ENCODE data around the gene NCKAP1. TPM values are rescaled to one million over a fixed set of nuclear protein-coding genes. Genes with fewer than 3 reads are reported as not detected.

Gene NCKAP1
- total RNA-seq, 6 donors from 2014 or later: 34.2 to 129 (median 83.9) TPM

DNA sequence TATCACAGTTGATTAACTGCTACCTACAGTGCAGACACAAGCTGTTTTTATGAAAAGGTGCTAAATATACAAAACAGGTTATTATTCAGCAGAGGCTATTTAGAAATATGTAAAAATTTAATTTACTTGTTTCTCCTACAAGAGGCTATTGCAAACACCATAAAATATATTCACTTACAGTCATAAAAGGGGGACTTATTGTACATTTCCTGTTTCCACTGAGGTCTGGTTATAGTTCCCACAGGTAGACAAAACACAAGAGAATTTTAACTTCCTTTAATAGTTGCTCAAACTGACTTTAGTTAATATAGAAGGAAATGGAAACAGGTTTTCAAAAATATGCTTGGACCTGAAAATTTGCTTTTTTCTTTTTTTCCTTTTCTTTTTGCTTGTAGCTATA, 131.8 kb downstream of the NCKAP1 start:
- Histone ChIP-seq H3K4me3 (no peak overlapping the region), H3K36me3 (peaks cover 0 to 21% (median 9%) of the 10 kb centered on the region in 4 donors), H3K27ac (no peak overlapping the region), H3K9me3 (no peaks in the 10 kb centered on the region), H3K4me1 (no peaks in the 10 kb centered on the region), H3K27me3 (no peaks in the 10 kb centered on the region)
- TF ChIP-seq EP300 (IDR thresholded peaks at IDR 0.05) (no peak), POLR2A (IDR thresholded peaks at IDR 0.05) (no peak), POLR2AphosphoS5 (IDR thresholded peaks at IDR 0.05) (no peak)
- TF ChIP-seq, protein P1, sequence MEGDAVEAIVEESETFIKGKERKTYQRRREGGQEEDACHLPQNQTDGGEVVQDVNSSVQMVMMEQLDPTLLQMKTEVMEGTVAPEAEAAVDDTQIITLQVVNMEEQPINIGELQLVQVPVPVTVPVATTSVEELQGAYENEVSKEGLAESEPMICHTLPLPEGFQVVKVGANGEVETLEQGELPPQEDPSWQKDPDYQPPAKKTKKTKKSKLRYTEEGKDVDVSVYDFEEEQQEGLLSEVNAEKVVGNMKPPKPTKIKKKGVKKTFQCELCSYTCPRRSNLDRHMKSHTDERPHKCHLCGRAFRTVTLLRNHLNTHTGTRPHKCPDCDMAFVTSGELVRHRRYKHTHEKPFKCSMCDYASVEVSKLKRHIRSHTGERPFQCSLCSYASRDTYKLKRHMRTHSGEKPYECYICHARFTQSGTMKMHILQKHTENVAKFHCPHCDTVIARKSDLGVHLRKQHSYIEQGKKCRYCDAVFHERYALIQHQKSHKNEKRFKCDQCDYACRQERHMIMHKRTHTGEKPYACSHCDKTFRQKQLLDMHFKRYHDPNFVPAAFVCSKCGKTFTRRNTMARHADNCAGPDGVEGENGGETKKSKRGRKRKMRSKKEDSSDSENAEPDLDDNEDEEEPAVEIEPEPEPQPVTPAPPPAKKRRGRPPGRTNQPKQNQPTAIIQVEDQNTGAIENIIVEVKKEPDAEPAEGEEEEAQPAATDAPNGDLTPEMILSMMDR (IDR thresholded peaks at IDR 0.05): no peak
- DNase-seq: no peak
- ATAC-seq (ENCODE audit: low FRiP score in 2 of 2): no peak

DNA sequence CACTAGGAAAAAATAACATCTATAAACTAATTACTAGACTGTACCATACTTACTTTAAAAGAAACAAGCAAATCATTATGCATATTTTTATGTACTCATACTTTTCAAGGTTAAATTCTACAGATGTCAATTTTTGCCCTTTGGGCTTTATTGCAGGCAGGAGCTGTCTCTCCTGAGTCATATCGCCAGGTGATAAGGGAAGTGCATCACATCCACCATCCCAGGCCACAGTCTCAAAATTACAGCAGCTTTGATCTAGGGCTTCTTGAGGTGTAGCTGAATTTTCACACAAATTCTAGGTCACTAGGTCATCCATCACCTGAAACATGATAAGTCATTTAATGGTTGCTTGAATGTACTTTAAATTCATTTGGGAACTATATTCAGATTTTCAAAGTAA, 133.4 kb downstream of the NCKAP1 start:
- no peak for DNase-seq
- no peak overlapping the region for H3K27ac ChIP-seq
- no peaks in the 10 kb centered on the region for H3K4me1 ChIP-seq
- no peak for TF ChIP-seq EP300 (IDR thresholded peaks at IDR 0.05)
- TF ChIP-seq POLR2A (IDR thresholded peaks at IDR 0.05): no peak
- no peak for TF ChIP-seq POLR2AphosphoS5 (IDR thresholded peaks at IDR 0.05)
- TF ChIP-seq, protein P1 (IDR thresholded peaks at IDR 0.05): no peak
- WGBS, 2 donors: 82 to 85% methylated on average over 1 of the region's 1 CpG
- no peak overlapping the region for H3K4me3 ChIP-seq
- no peaks in the 10 kb centered on the region for H3K27me3 ChIP-seq
- no peaks in the 10 kb centered on the region for H3K9me3 ChIP-seq
- no peak for ATAC-seq (ENCODE audit: low FRiP score in 2 of 2)
- H3K36me3 ChIP-seq: peaks cover 0 to 13% (median 2%) of the 10 kb centered on the region in 4 donors

DNA sequence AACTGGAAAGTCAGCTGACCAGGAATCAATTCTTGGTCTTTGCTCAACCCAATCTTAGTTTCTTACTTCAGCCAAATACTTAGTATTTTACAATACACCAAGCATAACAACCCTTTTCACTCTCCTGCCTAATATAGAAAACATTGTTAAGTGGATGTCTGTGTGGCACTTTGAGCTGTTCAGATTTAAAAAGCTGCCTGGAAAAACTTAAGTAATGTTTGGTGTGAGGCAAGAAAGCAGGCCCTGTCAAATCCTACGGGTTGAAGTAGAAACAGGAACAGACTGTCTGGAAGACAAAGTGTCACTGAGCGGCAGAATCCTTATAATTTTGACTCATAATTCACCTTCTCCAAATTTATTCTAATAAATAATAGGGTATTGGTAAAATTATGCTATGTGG, 134.7 kb downstream of the NCKAP1 start:
- Histone ChIP-seq H3K27me3 (no peaks in the 10 kb centered on the region), H3K27ac (no peak overlapping the region), H3K9me3 (no peaks in the 10 kb centered on the region), H3K4me1 (no peaks in the 10 kb centered on the region), H3K36me3 (peaks cover 0 to 7% (median 0%) of the 10 kb centered on the region in 4 donors), H3K4me3 (no peak overlapping the region)
- no peak for TF ChIP-seq POLR2AphosphoS5 (IDR thresholded peaks at IDR 0.05)
- TF ChIP-seq POLR2A (IDR thresholded peaks at IDR 0.05): no peak
- WGBS, 2 donors: 72 to 81% methylated on average over 2 of the region's 2 CpGs
- ATAC-seq (ENCODE audit: low FRiP score in 2 of 2) (no peak), DNase-seq (no peak)

DNA sequence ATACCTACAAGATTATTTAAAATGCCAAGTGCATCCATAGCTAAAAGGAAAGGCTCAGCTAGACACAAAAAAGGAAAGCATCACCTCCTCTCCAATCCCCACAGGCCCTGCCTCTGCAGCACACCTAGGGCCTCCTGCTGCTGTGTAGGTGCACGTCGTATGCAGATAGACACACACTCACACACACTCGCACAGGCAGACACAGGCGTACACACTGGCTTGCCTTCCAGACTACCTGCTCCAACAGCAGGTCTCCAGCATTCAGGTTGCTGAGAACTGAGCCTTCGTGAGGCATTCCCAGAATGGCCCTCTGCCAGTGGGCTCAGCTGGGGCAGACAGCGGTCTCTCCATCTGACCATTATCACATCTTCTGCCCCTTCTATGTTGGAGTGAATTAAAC, 136.5 kb downstream of the NCKAP1 start:
- Histone ChIP-seq H3K27ac (no peak overlapping the region), H3K36me3 (peaks cover 0 to 3% (median 0%) of the 10 kb centered on the region in 4 donors), H3K9me3 (no peaks in the 10 kb centered on the region), H3K4me1 (no peaks in the 10 kb centered on the region), H3K4me3 (no peak overlapping the region), H3K27me3 (no peaks in the 10 kb centered on the region)
- 91 to 94% methylated on average over 6 of the region's 6 CpGs for WGBS, 2 donors
- DNase-seq (no peak), ATAC-seq (ENCODE audit: low FRiP score in 2 of 2) (no peak)
- TF ChIP-seq EP300 (IDR thresholded peaks at IDR 0.05): no peak

DNA sequence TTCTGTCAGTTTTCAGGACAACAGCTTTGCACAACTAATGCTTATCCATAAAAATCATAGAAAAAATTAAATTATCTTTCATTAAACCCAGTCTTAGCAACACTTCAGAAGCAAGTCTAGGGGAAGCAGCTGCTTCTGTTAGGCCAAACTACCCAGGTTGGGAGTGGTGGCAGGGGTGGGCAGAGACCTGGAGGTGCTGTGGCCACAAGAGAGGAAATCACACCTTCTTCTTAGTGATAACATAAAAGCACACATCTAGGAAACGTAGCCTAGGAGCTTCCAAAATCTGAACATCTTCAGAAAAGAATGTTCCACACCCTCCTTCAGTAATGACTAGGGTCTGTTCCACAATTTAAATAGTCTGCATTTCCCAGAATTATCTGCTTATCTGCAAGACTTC, 139.5 kb downstream of the NCKAP1 start:
- H3K36me3 ChIP-seq: no peaks in the 10 kb centered on the region
- ATAC-seq (ENCODE audit: low FRiP score in 2 of 2): no peak
- H3K9me3 ChIP-seq: no peaks in the 10 kb centered on the region
- no peak overlapping the region for H3K4me3 ChIP-seq
- no peaks in the 10 kb centered on the region for H3K4me1 ChIP-seq
- TF ChIP-seq POLR2A (IDR thresholded peaks at IDR 0.05) (no peak), POLR2AphosphoS5 (IDR thresholded peaks at IDR 0.05) (no peak), EP300 (IDR thresholded peaks at IDR 0.05) (no peak)
- TF ChIP-seq, protein P1 (IDR thresholded peaks at IDR 0.05): no peak
- H3K27ac ChIP-seq: no peak overlapping the region
- WGBS, 2 donors: 45 to 58% methylated on average over 1 of the region's 1 CpG
- no peak for DNase-seq
- H3K27me3 ChIP-seq: no peaks in the 10 kb centered on the region

DNA sequence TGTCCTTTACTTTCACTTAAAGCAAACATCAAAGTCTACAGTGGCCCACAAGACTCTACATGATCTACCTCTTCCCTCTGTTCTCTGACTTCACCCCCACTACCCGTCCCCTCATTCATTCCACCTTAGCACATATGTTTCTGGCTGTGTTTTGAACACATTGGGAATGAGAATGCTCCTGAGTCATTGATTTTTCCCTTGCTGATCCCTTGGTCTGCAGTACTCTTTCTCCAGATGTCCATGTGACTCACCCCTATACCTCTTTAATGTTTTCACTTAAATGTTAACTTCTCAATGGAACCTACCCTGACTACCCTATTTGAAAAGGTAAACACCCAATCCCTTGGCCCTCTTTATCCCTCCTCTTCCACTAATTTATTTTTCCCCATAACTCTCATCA, 141.1 kb downstream of the NCKAP1 start:
- Histone ChIP-seq H3K9me3 (no peaks in the 10 kb centered on the region), H3K4me1 (no peaks in the 10 kb centered on the region), H3K36me3 (no peaks in the 10 kb centered on the region), H3K27ac (no peak overlapping the region), H3K27me3 (no peaks in the 10 kb centered on the region), H3K4me3 (no peak overlapping the region)
- 84 to 85% methylated on average over 1 of the region's 1 CpG for WGBS, 2 donors
- DNase-seq (no peak), ATAC-seq (ENCODE audit: low FRiP score in 2 of 2) (no peak)
- TF ChIP-seq POLR2A (IDR thresholded peaks at IDR 0.05) (no peak), POLR2AphosphoS5 (IDR thresholded peaks at IDR 0.05) (no peak)
- TF ChIP-seq, protein P1 (IDR thresholded peaks at IDR 0.05): no peak
